ENCODE measurements around the gene INTS4. TPM values are rescaled to one million over a fixed set of nuclear protein-coding genes. Genes with fewer than 3 reads are reported as not detected.
A peak's percentile ranks its signal among the peaks of the same experiment; 100 is the strongest.
"Not testable (repeated sequence)": the region's sequence is repeated elsewhere in the genome, so short reads cannot be mapped to it uniquely, and the experiment has no call there.

INTS4 gene
- 30.3 TPM for polyA plus RNA-seq
- long read RNA-seq, donor 1, partial matches to known transcripts = 0 of 2 reads
- long read RNA-seq, donor 1, other reads (novel, unspliced or antisense) = 0 of 2 reads
- long read RNA-seq, donor 2, partial matches to known transcripts = 0 of 5 reads
- long read RNA-seq, donor 2, other reads (novel, unspliced or antisense) = 0 of 5 reads
- long read RNA-seq, donor 3 = 0 reads
- long read RNA-seq, donor 4 = 0 reads
- long read RNA-seq, donor 5, partial matches to known transcripts = 0 of 2 reads
- long read RNA-seq, donor 5, other reads (novel, unspliced or antisense) = 0 of 2 reads
- long read RNA-seq, donor 6, partial matches to known transcripts = 0 of 2 reads
- long read RNA-seq, donor 6, other reads (novel, unspliced or antisense) = 0 of 2 reads
- long read RNA-seq, donor 7, partial matches to known transcripts = 0 of 1 reads
- long read RNA-seq, donor 7, other reads (novel, unspliced or antisense) = 0 of 1 reads
- long read RNA-seq, donor 8, partial matches to known transcripts = 0 of 2 reads
- long read RNA-seq, donor 8, other reads (novel, unspliced or antisense) = 0 of 2 reads
- long read RNA-seq, donor 9, partial matches to known transcripts = 0 of 1 reads
- long read RNA-seq, donor 9, other reads (novel, unspliced or antisense) = 0 of 1 reads
- long read RNA-seq, donor 10, partial matches to known transcripts = 0 of 4 reads
- long read RNA-seq, donor 10, other reads (novel, unspliced or antisense) = 0 of 4 reads
- long read RNA-seq, donor 11, partial matches to known transcripts = 0 of 4 reads
- long read RNA-seq, donor 11, other reads (novel, unspliced or antisense) = 0 of 4 reads

- Histone ChIP-seq H3K27me3 (ENCODE audit: control insufficient read depth, insufficient read depth, low read length) (no peaks in the 10 kb centered on the region), H3K36me3 (ENCODE audit: control insufficient read depth, insufficient read depth, low read length) (peaks cover 13% of the 10 kb centered on the region), H3K4me3 (ENCODE audit: low read length) (peak within 1 kb of the TSS; percentile 76), H3K27ac (ENCODE audit: low read length) (peak within 1 kb of the TSS; percentile 88), H3K4me1 (ENCODE audit: control insufficient read depth, insufficient read depth, low read length) (peaks cover 13% of the 10 kb centered on the region), H3K9me3 (ENCODE audit: control insufficient read depth, low read depth, low read length) (no peaks in the 10 kb centered on the region)
- peak; percentile 100 for DNase-seq
- 0% methylated on average over 2 of the region's 47 CpGs for WGBS (ENCODE audit: insufficient coverage, low lambda C conversion rate)
Measured at GRCh38 chr11:77994434-77995362, at the start of gene INTS4. TSS of gene INTS4 (minus strand) at chr11:77994668. CDS start at chr11:77994643, 25 bp downstream.

GRCh38 chr11:78041843-78042440 is 47.5 kb upstream of the INTS4 start:
- Histone ChIP-seq H3K36me3 (ENCODE audit: control insufficient read depth, insufficient read depth, low read length) (no peaks in the 10 kb centered on the region), H3K27ac (ENCODE audit: low read length) (no peak overlapping the region), H3K27me3 (ENCODE audit: control insufficient read depth, insufficient read depth, low read length) (no peaks in the 10 kb centered on the region), H3K9me3 (ENCODE audit: control insufficient read depth, low read depth, low read length) (no peaks in the 10 kb centered on the region), H3K4me1 (ENCODE audit: control insufficient read depth, insufficient read depth, low read length) (no peaks in the 10 kb centered on the region), H3K4me3 (ENCODE audit: low read length) (no peak overlapping the region)
- WGBS (ENCODE audit: insufficient coverage, low lambda C conversion rate) = no CpG with 5 or more reads among the region's 14 CpGs
- no peak for DNase-seq

- H3K9me3 ChIP-seq (ENCODE audit: control insufficient read depth, low read depth, low read length); H3K36me3 ChIP-seq (ENCODE audit: control insufficient read depth, insufficient read depth, low read length); H3K4me3 ChIP-seq (ENCODE audit: low read length); H3K4me1 ChIP-seq (ENCODE audit: control insufficient read depth, insufficient read depth, low read length); H3K27ac ChIP-seq (ENCODE audit: low read length); DNase-seq; H3K27me3 ChIP-seq (ENCODE audit: control insufficient read depth, insufficient read depth, low read length): not testable (repeated sequence)
- 100% methylated on average over 1 of the region's 8 CpGs for WGBS (ENCODE audit: insufficient coverage, low lambda C conversion rate)
Measured at GRCh38 chr11:78041380-78041719, 46.9 kb upstream of the INTS4 start.

- WGBS (ENCODE audit: insufficient coverage, low lambda C conversion rate) = no CpG with 5 or more reads among the region's 15 CpGs
- Histone ChIP-seq H3K27me3 (ENCODE audit: control insufficient read depth, insufficient read depth, low read length) (no peaks in the 10 kb centered on the region), H3K4me3 (ENCODE audit: low read length) (no peak overlapping the region), H3K9me3 (ENCODE audit: control insufficient read depth, low read depth, low read length) (no peaks in the 10 kb centered on the region), H3K36me3 (ENCODE audit: control insufficient read depth, insufficient read depth, low read length) (no peaks in the 10 kb centered on the region), H3K4me1 (ENCODE audit: control insufficient read depth, insufficient read depth, low read length) (no peaks in the 10 kb centered on the region), H3K27ac (ENCODE audit: low read length) (no peak overlapping the region)
- DNase-seq = no peak
Measured at GRCh38 chr11:78040691-78041379, 46.4 kb upstream of the INTS4 start.

GRCh38 chr11:78039919-78040671 is 45.6 kb upstream of the INTS4 start:
- Histone ChIP-seq H3K27me3 (ENCODE audit: control insufficient read depth, insufficient read depth, low read length) (no peaks in the 10 kb centered on the region), H3K36me3 (ENCODE audit: control insufficient read depth, insufficient read depth, low read length) (no peaks in the 10 kb centered on the region), H3K9me3 (ENCODE audit: control insufficient read depth, low read depth, low read length) (no peaks in the 10 kb centered on the region), H3K4me3 (ENCODE audit: low read length) (no peak overlapping the region), H3K27ac (ENCODE audit: low read length) (no peak overlapping the region), H3K4me1 (ENCODE audit: control insufficient read depth, insufficient read depth, low read length) (no peaks in the 10 kb centered on the region)
- peak; percentile 33 to 72 for DNase-seq
- WGBS (ENCODE audit: insufficient coverage, low lambda C conversion rate) = 55% methylated on average over 3 of the region's 7 CpGs

GRCh38 chr11:78039391-78039918 is 45.0 kb upstream of the INTS4 start:
- H3K27ac ChIP-seq (ENCODE audit: low read length) = no peak overlapping the region
- DNase-seq = no peak
- WGBS (ENCODE audit: insufficient coverage, low lambda C conversion rate) = 80% methylated on average over 1 of the region's 4 CpGs
- H3K4me1 ChIP-seq (ENCODE audit: control insufficient read depth, insufficient read depth, low read length) = no peaks in the 10 kb centered on the region
- no peak overlapping the region for H3K4me3 ChIP-seq (ENCODE audit: low read length)
- no peaks in the 10 kb centered on the region for H3K9me3 ChIP-seq (ENCODE audit: control insufficient read depth, low read depth, low read length)
- H3K36me3 ChIP-seq (ENCODE audit: control insufficient read depth, insufficient read depth, low read length) = no peaks in the 10 kb centered on the region
- H3K27me3 ChIP-seq (ENCODE audit: control insufficient read depth, insufficient read depth, low read length) = no peaks in the 10 kb centered on the region

- H3K27ac ChIP-seq (ENCODE audit: low read length) = no peak overlapping the region
- no peaks in the 10 kb centered on the region for H3K27me3 ChIP-seq (ENCODE audit: control insufficient read depth, insufficient read depth, low read length)
- no peak overlapping the region for H3K4me3 ChIP-seq (ENCODE audit: low read length)
- no peaks in the 10 kb centered on the region for H3K4me1 ChIP-seq (ENCODE audit: control insufficient read depth, insufficient read depth, low read length)
- no peaks in the 10 kb centered on the region for H3K9me3 ChIP-seq (ENCODE audit: control insufficient read depth, low read depth, low read length)
- DNase-seq = no peak
- H3K36me3 ChIP-seq (ENCODE audit: control insufficient read depth, insufficient read depth, low read length) = no peaks in the 10 kb centered on the region
- WGBS (ENCODE audit: insufficient coverage, low lambda C conversion rate) = 92% methylated on average over 2 of the region's 8 CpGs
Measured at GRCh38 chr11:78038697-78039313, 44.3 kb upstream of the INTS4 start.

GRCh38 chr11:78037825-78038620 is 43.6 kb upstream of the INTS4 start:
- Histone ChIP-seq H3K4me1 (ENCODE audit: control insufficient read depth, insufficient read depth, low read length) (no peaks in the 10 kb centered on the region), H3K4me3 (ENCODE audit: low read length) (no peak overlapping the region), H3K27me3 (ENCODE audit: control insufficient read depth, insufficient read depth, low read length) (no peaks in the 10 kb centered on the region), H3K9me3 (ENCODE audit: control insufficient read depth, low read depth, low read length) (no peaks in the 10 kb centered on the region), H3K36me3 (ENCODE audit: control insufficient read depth, insufficient read depth, low read length) (no peaks in the 10 kb centered on the region), H3K27ac (ENCODE audit: low read length) (no peak overlapping the region)
- no peak for DNase-seq
- no CpG with 5 or more reads among the region's 9 CpGs for WGBS (ENCODE audit: insufficient coverage, low lambda C conversion rate)
